EL (cell line): ENCODE measurements around the gene TMEM54.
A peak's percentile ranks its signal among the peaks of the same experiment; 100 is the strongest.

Source experiments
- DNase-seq: peaks from one replicate; pipeline ENCODE4 v3.0.0-alpha.2; 2016

The TMEM54 gene, protein sequence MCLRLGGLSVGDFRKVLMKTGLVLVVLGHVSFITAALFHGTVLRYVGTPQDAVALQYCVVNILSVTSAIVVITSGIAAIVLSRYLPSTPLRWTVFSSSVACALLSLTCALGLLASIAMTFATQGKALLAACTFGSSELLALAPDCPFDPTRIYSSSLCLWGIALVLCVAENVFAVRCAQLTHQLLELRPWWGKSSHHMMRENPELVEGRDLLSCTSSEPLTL

DNA sequence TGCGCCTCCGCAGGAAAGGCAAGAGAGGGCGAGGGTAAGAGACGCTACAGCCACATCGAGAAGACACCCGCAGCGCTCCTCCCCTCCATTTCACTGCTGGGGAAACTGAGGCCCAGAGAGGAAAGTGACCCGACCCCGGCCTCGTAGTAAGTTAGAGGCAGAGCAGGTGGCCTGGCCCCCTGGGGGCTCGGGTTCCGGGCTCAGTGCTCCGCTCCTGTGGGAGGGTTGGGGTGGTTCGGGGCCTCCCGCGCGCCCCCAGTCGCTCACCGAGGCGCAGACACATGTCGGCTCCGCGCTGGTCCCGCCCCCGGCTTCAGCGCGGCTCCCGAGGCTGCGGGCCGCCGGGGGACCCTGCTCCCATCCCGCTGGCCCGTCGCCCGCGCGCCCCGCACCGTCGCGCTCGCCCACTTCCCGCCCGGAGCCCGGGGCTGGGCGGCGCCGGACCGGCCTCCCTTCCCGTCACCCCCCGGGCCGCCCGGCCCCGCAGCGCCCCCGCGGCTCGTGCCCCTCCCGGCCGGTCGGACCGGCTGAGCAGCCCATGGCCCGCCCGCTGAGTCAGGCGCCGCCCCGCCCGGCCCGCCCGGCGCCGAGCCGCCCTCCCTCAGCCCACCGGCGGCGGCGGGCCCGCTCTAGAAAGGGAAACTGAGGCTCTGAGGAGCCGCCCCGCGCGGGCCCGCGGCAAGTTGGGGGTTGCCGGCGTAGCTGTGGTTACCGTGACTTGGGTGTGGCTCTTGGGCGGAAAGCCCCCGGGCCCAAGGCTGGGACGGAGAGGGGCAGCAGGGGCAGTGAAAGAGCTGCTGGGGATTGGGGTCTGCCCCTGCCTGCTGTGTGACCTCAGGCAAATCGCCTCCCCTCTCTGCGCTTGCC lies at the start of gene TMEM54:
Gene TMEM54, minus strand, starts transcription at position 434 of the 867 bp plus-strand sequence. Its CDS starts 151 bp downstream, at position 283.
- DNase-seq: peak; percentile 38

DNA sequence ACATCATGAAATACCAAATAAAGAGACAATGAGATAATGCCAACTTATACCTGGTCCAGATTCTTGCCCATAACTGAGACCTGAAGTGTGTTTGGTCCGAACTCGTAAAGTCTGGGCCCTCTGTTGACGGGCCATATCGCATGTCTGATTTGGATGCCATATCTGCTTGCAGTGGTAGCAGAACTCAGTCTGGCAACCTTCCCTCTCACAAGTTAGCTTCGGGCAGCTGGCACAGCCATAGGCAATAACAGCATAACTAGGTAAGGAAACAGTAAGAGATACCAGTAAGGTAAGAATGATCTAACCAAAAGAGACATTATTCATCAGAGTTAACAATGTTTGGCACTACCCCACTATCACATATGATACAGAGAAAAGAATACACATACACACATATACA lies 48.3 kb upstream of the TMEM54 start:
- DNase-seq: no peak

DNA sequence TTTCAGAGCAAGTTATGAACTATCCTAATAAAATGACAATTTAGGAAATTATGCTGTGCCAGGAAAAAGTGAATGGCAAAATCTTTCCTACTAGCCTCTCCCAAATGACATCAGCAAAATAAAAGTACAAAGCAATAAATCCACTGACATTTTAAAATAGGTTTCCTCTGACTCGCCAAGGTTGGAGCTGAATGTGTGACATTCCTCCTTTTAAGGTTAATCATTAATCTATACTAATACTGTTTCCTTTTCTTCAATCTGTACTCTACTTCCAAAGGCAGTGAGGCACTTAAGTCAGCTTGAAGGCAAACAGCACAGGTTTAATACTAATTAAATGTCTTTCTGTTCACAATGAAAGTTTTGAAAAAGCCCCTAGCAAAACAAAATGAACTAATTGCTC lies 47.7 kb upstream of the TMEM54 start:
- no peak for DNase-seq

- DNase-seq: no peak
Observed at GRCh38 chr1:32948390-32948722, 47.2 kb upstream of the TMEM54 start.

DNA sequence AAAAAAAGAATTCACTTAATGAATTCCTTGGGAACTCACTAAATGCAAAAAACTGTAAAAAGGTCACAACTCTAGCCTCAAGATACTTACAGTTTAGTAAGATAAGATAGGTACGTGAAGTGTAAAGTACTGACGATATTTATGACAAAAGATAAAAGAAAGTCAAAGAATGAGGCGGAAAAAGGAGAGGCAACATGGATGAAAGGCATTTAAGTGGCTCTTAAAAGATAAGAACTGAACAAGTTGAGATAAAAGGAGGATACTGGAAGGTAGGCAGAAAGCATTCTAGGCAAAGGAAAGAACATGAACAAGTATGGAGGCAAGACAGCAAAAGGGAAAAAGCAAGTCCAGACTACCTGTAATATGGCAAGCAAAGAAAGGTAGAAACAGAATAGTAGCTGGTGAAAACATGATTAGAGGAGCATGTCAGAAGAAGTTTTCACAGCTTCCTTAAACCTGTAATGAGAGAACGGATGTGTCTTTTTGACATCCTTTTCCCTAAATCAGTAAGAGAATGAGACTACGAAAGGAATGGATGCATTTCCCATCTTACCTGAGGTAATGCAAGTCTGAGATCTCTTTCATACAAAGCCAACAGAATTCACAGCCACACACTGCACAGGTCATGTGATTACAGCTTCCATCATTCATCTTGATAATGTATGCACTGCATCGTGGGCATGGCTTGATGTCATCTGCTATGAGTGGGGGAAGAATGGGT lies 46.6 kb upstream of the TMEM54 start:
- DNase-seq: no peak

GRCh38 chr1:32946413-32946812 lies 45.2 kb upstream of the TMEM54 start:
- no peak for DNase-seq

- DNase-seq: no peak
Observed at GRCh38 chr1:32944180-32944579, 43.0 kb upstream of the TMEM54 start.

DNA sequence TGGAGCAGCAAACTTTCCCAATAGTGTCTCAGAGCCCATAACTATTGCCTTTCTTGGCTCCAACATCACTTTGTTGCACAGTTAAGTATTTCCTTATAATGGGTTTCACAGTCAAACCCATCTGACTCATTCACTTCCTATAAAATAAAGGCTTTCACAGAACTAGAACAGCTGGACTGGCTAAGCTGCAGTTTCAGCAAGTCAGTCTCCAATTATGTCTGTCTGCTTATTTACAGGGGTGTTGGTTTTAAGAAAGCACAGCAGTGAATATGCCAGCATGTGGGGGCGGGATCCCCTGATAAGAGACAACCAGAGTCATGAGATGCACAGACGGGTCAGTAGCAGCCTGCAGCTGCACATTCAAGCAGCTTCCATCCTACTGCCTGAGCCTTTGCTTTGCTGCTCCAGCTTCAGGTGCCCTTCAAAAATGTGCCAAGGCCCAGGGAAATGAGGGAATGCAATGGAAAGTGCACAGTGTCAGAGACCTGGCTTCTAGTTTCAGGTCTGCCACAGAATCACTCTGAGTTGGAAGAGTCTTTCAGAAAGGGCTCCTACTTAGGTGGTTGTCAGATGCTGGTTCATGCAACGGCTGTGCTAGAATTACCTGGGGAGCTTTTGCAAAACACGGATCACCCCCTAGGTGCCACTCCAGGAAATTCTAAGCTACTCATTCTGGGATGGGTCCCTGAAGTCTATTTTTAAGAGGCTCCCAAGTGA lies 38.6 kb upstream of the TMEM54 start:
- peak; percentile 66 for DNase-seq

DNA sequence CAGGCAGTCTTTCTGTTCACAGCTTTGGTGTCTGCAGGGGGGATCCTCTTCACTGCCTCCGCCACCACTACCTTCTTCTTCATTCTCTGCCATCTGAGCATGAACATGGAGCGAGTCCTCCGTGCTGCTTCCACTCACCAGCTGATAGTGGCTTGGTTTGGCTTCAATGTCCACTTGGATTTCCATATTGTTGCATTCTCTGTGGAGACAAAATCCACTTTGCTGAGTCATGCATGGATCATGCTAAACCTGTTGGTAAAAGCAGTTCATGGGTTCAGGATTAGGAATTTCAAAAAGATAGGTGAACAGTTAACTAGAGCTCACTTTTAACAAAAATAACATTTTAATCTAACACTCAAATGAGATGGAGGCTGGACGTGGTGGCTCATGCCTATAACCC lies 35.9 kb upstream of the TMEM54 start:
- no peak for DNase-seq

DNA sequence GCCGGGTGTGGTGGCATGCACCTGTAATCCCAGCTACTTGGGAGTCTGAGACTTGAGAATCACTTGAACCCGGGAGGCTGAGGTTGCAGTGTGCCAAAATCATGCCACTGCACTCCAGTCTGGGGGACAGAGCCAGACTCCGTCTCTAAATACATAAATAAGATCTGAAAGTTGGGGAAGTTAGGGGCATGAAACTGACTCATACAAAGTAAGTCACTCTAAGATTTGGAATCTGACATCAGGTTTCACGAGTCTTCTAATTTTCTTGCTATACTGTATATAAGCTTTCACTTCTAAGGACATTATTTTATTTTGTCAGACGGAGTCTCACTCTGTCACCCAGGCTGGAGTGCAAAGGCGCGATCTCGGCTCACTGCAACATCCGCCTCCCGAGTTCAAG lies 33.3 kb upstream of the TMEM54 start:
- DNase-seq: no peak

GRCh38 chr1:32933742-32934322 lies 32.6 kb upstream of the TMEM54 start:
- DNase-seq: peak; percentile 82

DNA sequence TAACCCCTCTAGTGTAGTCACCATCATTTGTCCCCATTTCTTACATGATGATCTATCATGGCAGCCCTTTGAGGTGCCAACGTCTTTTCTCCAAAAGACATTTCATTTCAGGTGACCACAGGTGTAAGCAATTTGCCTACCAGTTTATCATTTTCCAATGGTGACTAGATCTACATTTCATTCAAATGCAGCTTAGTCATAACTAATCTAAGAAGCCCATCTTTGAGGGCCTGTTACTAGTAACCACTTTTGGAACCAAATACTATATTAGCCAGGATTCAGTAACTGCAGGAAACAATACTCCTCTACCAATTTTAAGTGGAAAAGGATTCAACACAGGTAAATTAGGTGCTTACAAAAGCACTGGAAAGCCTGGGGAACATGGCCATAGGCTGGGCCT lies 30.6 kb upstream of the TMEM54 start:
- no peak for DNase-seq

- DNase-seq: no peak
Observed at GRCh38 chr1:32929366-32929765, 28.2 kb upstream of the TMEM54 start.

DNA sequence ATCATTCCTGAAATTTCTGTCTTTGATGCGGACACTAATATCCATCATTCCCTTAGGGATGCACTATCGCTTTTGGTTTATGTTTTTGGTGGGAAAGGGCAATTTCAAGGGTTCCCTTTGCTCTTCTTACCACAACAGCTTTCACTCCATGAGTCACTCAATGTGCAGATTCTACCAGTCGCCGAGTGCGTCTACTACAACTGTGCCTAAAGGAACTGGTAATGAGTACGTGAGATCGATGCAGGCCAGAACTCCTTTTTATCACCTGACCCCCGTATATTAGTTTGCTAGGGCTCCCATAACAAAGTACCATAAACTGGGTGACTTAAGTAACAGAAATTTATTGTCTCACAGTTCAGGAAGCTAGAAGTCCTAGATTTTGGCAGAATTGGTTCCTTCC lies 27.5 kb upstream of the TMEM54 start:
- no peak for DNase-seq

DNA sequence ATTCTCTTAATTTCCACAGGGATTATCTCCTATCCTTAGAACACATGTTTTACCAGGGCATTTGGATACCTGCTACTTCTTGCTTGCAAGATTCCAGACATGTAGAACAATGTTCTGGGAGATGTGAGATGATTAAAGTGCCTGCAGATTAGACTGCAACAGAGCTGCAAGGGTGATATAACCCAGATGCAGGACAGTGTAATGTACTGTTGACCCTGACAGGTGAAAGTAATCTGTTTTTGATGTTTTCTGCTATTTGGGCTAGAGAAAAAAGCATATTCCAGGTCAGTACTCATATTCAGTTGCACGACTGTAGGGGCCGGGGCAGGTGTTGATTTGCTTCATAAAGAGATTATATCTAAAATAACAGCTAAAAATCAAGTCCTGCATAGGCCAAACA lies 27.1 kb upstream of the TMEM54 start:
- DNase-seq: no peak

GRCh38 chr1:32927441-32927840 lies 26.3 kb upstream of the TMEM54 start:
- no peak for DNase-seq

- DNase-seq: no peak
Observed at GRCh38 chr1:32926562-32926961, 25.4 kb upstream of the TMEM54 start.

- no peak for DNase-seq
Observed at GRCh38 chr1:32925403-32926162, 24.4 kb upstream of the TMEM54 start.

DNA sequence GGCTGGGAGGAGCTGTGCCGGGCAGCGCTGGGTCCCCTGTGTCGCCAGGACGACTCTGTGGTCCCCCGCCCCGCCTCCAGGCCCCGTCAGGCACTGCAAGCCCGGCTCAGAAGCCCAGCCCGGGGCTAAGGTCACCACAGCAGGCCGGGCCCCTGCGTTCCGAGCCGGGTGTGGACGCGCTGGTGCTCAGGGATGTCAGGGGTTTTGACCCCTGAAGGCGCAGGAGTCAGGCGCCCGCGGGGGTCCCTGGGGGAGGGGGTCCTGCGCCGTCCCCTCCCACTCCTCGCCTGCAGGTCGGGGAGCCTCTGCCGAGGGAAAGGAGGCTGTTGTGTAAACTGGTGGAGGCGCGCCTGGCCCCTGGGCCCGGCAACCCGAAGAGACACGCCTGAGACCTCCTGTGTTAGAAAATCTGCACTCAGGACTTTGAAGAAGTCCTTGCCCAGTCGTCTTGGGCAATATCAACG lies 23.7 kb upstream of the TMEM54 start:
- no peak for DNase-seq

DNA sequence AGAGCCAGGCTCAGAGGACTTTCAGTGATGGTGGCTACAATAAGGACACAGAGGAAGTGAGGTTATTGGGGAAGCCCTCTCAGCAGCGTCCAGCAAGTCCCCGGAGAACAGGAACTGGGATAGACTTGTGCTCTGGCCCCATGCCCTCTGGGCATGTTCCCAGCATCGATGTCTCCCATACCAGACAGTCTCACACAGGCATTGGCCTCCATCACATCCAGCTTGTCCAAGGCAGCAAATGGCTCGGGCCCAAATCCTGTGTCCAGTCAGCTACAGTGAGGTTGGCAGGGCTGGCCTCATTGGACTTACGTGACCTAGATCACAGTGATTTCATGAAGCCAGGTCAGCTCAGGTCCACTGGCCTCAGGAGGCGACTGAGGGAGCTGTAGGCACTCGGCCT lies 19.6 kb upstream of the TMEM54 start:
- peak; percentile 26 for DNase-seq

- peak; percentile 63 for DNase-seq
Observed at GRCh38 chr1:32919811-32920733, 18.9 kb upstream of the TMEM54 start.
